Activated CD4-positive, alpha-beta T cell treated with anti-CD3 and anti-CD28 coated beads for 4 hours (primary cell): ENCODE data around the gene IGFLR1.

Experiments used
- DNase-seq, 2 donors: peaks; one replicate each; pipeline ENCODE4 v3.0.0-alpha.2; 2020

The IGFLR1 gene

GRCh38 chr19:35755550-35756376 lies 13.5 kb upstream of the IGFLR1 start:
- peak; percentile 62 to 68 for DNase-seq

DNA sequence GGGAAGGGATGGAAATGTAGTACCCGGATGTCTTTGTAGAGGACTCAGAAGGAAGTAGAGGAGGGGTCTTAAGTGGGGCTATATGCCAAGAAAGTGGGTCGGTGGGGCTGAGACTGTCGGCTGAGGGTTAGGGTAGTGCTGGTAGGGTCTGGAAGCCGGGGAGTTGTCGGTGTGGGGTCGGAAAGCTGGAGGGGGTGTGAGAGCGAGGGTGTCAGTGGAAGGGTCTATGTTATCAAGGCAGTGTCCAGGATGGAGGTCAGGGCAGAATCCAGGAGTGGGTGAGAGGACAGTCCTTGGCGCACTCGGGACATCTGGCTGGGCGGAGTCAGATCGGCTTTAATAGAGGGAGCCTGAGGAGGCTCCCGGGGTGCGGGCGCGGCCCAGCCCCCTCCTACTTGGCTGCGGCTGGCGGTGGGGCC lies 12.9 kb upstream of the IGFLR1 start:
- no peak for DNase-seq

DNA sequence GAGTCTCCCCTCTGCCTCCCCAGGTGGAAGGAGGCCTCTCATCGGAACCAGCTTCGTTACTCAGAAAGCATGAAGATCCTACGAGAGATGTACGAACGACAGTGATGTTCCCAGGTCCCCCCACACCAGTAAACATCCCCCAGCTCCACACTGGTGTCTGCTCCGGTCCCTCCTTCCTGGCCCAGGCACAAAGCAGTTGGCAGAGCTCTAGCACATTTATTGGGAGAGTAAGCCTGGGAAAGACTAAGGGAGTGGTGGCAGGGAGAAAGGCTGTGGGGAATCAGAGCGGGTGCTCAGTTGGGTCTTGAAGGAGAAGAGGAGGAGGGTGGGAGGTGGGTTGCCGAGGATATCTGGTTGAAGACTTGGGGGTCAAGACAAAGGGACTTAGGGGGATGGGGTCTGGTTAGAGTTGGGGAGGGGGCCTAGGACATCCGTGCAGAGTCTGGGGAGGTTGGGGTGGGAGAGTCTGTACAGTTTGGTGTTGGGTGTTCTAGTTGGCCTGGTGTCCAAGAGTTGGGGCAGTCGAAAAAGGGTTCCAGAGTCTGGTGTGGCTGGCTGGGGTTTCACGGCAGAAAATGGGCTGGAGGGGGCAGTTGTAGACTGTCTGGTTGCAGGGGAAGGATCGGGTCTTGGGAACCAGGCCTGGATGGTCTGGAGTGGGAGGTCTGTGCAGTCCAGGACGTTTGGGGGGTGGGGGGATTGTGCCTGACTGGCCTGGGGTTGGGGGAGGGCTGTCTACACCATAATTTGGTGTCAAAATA lies 12.3 kb upstream of the IGFLR1 start:
- DNase-seq, result no peak

DNA sequence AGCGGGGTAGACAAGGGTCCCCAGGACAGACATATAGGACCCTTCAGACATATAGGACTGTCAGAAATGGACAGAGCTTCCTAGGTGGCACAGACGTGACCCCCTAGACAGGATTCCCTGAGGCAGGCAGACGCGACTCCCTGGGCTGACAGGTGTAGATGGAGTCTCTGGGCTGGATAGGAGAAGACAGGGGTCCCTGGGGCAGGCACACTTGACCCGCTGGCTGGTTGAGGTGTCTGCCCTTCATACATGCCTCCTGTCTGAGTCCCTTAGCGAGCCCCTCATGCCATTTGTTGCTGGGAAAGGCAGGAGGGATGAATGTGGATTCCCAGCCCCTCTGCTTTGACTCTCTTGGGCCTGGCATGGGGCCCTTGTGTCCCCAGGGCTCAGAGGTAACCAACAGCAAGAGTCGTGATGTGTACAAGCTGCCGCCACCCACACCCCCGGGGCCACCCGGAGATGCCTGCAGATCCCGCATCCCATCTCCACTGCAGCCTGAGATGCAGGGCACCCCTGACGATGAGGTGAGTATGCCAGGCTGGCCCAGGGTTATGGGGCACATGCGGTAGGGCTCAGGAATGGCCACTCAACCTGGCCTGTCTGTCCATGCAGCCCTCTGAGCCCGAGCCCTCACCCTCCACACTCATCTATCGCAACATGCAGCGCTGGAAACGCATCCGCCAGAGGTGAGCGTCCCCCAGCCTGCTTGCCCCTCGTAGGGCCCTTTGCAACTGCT lies 11.6 kb upstream of the IGFLR1 start:
- DNase-seq, result no peak

DNA sequence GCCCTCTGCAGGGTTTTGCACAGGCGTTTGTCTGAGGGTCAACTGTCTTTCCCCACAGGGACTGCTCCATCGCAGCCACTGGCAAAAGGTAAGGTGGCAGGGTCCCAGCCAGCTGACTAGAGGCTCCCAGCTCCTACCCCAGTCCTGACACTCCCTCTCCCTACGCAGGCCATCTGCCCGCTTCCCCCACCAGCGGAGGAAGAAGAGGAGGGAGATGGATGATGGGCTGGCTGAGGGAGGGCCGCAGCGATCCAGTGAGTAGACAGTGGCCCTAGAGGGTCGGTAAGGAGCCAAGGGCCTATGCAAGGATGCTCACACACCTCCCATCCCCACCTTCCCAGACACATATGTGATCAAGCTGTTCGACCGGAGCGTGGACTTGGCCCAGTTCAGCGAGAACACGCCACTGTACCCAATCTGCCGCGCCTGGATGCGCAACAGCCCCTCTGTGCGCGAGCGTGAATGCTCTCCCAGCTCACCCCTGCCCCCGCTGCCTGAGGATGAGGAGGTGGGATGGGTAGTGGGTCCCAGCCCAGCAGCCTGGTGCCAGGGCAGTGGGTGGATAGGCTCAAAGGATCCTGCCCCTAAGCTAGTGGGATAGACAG lies 10.6 kb upstream of the IGFLR1 start:
- DNase-seq, result no peak

GRCh38 chr19:35751839-35752745 lies 9.8 kb upstream of the IGFLR1 start:
- no peak for DNase-seq

- DNase-seq, result no peak
Observed at GRCh38 chr19:35750167-35750566, 7.9 kb upstream of the IGFLR1 start.

GRCh38 chr19:35748106-35749020 lies 6.1 kb upstream of the IGFLR1 start, which contains the start of gene LIN37:
TSS of gene LIN37 (plus strand) at chr19:35748576. CDS start at chr19:35748725, 149 bp downstream.
- DNase-seq, result peak; percentile 98

GRCh38 chr19:35746531-35746930 lies 4.3 kb upstream of the IGFLR1 start:
- DNase-seq, result no peak

DNA sequence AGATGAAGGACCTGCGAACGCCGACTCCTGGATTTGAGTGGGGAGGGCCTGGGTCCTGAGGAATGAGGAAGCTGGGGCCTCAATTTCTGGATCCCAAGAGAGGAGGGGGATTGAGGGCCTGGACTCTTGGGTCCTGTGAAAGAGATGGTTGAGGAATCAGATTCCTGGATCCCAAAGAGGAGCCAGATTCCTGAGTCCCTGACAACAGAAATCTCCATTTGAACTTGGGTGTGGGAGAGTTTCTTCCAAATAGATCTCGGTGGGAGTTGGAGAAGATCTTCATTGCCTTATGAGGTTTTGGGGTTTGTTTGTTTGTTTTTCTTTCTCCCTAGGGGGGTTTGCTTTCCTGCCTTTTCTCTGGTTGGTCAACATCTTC lies 3.8 kb upstream of the IGFLR1 start:
- DNase-seq, result no peak

GRCh38 chr19:35745328-35746086 lies 3.3 kb upstream of the IGFLR1 start, which contains the start of the genes PSENEN and U2AF1L4:
TSS of gene PSENEN (plus strand) at chr19:35745651. CDS start at chr19:35745931, 280 bp downstream.
TSS of gene U2AF1L4 (minus strand) at chr19:35745418. CDS start at chr19:35745391, 27 bp downstream.
- peak; percentile 93 to 95 for DNase-seq

- DNase-seq, result peak; percentile 95
Observed at GRCh38 chr19:35744430-35745327, 2.4 kb upstream of the IGFLR1 start.

GRCh38 chr19:35743640-35744429 lies 1.6 kb upstream of the IGFLR1 start:
- no peak for DNase-seq

DNA sequence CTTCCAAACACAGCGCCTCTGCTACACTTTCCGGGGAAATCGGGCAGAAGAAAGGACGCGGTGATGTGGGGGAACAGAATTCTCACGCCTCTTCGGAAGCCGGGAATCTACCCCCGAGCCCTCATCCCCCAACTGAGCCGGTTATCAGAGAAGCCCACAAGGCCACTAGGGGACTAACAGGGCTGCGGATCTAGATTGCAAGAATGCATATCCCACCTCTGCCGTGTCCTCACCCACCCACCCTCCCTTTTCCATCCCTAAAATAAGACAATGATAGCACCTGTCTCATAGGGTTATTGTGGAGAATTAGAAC lies 1.1 kb downstream of the IGFLR1 start:
- no peak for DNase-seq

GRCh38 chr19:35740423-35741202 lies 1.6 kb downstream of the IGFLR1 start:
- peak; percentile 93 to 94 for DNase-seq

DNA sequence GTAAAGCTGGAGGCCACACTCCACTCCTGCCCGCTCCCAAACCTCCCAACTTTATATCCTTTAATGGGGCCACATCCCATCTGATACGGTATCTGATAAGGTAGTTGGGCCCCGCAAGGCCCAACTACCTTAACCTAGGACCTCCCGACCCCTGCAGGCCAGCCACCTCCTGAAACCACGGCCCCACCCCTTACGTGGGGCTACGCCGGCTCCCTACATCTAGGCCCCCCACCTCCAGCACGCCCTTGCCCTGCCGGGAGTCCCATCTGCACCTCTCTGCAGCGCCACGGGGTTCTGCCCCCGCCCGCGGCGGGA lies 2.2 kb downstream of the IGFLR1 start:
- DNase-seq, result no peak
